Endothelial cell of hepatic sinusoid (primary cell): Measurements from ENCODE around the gene ERC2.

Experiments used
- in situ Hi-C: cut with HindIII; loops from 2 replicates; pipeline ENCODE4 v1.10.0; 2017; ENCODE audit warnings: low sequenced_read_pairs

Gene ERC2

DNA sequence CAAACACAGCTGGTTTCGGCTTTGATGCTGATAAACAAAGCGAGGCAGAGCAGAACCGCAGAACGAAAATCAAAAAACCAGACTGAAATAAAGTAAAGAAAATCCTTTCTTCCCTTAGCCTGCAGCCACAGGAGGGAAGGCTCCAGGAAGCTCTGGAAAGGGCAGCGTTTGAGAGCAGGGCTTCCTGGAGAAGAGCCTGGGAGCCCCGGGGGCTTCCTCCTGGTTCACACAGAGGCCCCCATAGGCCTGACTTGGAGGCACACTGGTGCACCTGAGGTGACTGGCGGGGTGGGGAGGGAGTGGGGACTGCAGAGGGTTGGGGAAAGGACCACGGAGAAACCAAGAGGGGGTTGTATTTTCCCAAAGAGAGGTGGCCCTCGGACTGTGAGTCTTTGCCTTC, 882.4 kb downstream of the ERC2 start:
- in situ Hi-C loops: no loop called here

DNA sequence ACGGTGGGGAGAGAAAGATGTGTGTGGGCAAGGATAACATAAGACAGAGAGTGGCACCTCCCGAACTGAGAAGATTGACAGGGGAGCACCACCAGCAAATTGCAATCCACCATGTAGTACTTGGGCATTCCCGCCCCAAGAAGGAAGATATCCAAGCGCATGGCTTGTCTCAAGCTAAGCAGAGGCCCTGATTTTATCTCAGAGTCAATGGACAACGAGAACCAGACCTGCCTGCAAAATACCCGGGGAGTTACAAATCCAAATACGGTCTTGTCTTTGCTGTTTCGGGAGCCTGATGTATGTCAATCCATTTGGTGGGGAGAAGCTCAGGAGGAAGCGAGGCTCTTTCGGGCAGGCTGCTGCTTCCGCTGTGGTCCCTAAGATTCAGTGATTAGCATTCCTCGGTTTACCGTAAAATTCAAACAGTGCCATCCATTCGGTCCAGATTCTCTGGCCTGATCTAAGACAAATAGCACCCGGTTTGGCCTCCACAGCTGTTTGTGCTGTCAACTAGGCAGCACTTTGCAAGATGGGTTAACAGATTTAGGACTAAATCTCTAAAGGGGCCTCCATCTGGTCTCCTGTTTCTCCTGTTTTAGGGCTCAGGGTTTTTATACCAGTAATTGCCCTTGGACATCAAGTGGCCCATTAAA, 883.4 kb downstream of the ERC2 start:
- in situ Hi-C loops: loop anchor here (5.0 kb wide), 1 partner anchor 92 kb away; no protein-coding TSS in a partner anchor

DNA sequence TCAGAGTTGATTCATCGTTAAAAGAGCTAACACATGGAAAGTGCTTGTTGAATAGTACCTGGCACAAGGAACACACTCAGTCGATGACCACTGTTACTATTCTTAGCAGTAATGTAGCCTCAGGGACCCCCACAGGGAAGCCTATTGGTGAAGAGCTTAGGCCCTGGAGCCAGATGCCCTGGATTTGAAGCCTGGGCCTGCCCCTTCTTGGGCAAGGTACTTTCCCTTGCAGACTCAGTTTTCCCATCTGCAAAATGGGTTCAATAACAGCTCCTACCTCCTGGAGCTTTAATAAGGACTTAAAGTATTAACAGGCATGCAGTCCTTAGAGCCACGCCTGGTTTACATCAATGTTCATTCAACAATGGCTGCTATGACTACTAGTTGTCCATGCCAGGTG, 884.2 kb downstream of the ERC2 start:
- in situ Hi-C loops: loop anchor here (5.0 kb wide), 1 partner anchor 93 kb away; no protein-coding TSS in a partner anchor

DNA sequence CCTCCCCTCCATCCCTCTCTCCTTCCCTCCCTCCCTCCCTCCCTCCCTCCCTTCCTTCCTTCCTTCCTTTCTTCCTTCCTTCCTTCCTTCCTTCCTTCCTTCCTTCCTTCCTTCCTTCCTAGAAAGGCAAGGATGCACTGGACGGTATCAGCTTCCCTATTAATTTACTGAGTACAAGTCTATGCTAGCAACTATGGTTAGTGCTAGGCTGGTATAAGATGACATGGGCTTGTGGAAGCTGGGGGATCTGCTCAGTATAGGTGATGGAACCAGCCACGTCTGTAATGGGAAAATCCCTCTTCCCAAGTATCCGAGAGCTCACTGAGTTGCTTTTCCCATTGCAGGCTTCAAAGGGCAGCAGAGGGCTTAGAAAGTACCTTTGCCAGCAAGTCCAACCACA, 884.8 kb downstream of the ERC2 start:
- in situ Hi-C loops: loop anchor here (5.0 kb wide), 1 partner anchor 94 kb away; no protein-coding TSS in a partner anchor

DNA sequence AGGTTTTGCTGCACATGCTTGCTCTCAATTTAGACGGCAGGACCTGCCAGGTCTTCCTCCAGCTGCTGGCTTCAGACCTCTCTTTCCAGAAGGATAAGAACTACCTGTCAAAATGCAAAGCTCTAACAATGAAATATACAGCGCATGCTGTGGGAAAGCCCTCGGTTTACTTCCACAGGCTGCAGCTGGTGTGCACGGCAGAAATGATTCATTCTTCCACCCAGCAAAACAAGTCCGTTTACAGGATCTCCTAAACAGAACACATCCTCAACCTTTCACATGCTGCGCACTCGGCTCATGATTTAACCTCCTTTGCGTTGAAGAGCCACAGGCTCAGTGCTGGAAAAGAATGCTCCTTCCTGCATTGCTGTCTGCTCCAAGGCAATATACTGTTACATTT, 888.8 kb downstream of the ERC2 start:
- in situ Hi-C loops: no loop called here

DNA sequence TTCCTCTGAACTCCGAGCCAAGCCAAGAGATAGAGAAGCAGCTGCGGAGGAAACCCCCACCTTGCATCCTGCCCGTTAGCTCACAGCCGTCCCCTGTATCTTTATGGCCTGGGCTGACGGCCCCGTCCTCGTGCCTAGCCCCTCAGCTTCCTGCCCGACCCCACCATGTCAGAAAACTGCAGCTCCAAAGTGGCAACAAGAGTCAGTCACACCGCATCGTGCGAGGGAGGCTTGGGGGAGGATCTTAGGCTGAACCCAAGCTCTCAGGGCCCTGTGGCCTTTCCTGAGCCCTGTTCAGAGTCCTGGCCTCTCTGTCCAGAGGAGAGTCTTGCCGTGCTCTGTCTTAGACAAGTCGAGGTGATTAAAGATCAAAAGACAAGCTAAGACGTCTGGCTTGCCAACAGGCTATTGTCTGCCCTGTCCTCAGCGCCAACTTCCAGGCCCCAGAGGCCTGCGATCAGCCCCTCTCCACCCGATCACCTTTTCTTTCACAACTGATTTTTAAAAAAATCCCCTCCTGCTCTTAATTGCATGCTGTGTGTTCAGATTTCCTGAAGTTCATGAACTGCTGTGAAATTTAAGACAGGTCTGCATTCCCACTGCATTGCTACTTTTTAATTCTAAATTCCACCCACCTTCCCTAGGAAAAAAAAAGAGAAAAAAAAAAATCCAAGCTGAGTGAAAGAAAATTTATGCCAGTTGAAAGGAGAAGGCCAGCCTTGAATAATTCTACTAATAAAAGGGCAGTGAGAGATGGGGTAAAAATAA, 891.5 kb downstream of the ERC2 start:
- in situ Hi-C loops: no loop called here

DNA sequence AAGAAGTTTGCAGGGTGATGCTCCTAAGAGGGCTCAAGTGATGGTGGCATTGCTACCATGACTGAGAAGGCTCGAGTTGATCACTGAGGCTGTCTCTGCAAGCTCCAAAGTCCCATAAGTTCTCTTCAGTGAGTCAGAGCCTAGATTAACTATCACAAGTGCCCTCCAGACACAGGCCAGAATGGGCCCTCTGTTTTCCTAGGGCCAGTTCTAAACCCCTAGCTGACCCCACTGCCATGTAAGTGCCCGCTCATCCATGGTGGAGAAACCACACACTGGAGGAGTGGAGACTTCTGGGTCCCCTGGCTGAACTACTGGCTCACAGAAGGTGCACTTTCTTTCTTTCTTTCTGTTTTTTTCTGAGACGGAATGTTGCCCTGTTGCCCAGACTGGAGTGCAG, 893.6 kb downstream of the ERC2 start:
- in situ Hi-C loops: no loop called here

DNA sequence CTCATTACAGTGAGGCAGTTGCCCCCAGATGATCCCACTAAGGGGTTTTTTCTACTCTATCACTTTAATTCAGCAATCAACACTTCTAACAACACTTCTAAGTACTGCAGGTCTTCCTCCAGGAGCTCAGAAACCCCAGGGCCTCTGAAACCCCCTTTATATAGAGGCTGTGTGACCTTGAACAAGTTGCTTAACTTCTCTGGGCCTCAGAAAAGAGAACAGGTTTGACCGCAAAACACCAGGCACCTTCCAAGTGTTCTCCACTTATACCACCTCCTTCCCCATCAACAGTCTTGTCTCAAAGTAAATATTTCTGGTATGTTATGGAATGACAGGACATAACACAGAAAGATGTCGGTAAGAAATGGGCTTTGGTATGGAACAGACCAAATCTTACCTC, 895.5 kb downstream of the ERC2 start:
- in situ Hi-C loops: no loop called here

DNA sequence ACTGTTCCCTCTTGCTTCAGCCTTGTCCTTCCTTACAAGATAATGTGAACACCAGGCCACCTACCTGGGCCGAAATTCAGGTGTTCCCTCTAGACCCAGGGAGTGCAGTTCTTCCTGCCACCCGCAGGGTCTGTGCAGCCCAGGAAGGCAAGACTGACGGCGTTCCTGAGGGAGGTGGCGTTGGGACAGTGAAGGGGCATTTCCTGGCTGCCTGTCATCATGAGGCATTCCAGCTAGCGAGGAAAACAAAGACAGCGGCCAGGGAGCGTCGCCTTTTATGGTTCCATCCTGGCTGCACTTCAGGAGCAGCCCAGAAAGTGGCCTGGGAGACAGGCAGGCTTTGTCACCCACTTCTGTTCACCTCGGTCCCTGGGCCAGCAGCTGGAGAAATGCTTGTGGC, 896.4 kb downstream of the ERC2 start:
- in situ Hi-C loops: no loop called here

DNA sequence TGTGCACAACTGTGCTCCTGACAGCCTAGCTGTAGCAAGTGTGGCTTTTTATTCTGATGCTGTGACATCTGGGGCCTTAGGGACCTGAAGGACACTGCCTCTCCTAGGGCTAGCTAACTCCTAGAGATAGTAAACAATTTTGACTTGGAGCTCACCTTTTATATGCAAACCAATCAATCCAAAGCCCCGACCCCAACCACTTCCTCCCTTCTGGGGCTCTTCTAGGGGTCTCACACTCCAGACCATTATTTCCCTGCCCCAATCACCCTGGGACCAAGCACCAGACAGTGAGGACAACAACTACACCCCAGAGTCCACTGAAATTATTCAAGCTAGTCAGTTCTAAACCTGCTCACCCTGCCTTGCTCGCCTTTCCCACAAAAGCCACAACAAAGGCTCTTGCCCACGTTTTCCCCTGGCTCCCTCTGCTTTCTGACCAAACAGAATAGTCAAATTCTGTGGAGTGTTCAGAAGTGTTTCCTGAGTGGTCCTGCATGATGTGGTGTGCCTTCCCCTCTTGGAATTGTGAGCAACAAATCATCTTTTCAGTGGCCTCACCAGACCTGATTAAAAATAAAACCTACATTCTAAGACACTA, 897.0 kb downstream of the ERC2 start:
- in situ Hi-C loops: no loop called here

DNA sequence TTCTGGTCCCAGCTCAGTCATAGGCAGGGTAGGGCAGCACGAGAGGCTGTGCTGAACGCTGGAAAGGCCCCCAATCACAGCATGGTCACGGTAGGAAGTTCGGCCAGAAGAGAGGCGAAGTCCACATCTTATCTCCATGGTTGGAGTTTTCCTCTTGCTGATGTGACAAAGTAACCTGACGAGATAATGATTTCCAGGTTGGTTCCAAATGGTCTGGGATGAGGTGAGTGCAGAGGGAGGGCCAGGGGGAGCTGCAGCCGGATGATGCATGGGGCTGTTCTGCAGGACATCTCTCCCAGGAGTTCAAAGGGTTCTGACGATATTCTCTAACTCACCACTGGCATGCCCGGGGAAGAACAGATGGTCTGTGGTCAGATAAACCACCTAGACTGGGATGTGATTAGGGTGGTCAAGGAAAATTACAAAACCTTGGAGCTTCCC, 898.0 kb downstream of the ERC2 start:
- in situ Hi-C loops: no loop called here

DNA sequence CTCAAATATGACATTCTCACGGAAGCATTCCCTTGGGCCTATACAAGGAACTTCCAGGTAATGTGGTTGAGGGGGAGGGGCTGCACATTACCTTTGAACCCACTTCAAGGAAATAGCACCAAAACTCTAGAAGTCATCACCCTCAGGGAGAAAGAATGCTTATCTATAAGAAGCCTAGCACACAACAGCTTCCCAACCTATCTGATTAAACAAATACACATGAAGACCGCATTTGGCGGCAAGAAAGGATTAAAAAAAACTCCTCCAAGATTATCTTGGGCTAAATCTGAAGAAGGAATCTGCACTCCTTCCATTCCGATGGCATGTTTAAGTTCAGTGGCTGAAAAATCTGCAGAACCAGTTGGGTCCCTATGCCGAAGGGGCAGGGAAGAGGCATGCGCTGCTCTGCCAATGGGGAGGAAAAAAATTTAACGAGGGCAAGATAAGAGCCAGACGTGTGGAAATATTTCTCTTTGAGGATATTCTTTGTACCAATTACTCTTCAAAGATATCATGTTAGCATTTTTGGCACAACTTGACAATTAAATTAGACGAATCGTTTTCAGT, 899.2 kb downstream of the ERC2 start:
- in situ Hi-C loops: no loop called here

DNA sequence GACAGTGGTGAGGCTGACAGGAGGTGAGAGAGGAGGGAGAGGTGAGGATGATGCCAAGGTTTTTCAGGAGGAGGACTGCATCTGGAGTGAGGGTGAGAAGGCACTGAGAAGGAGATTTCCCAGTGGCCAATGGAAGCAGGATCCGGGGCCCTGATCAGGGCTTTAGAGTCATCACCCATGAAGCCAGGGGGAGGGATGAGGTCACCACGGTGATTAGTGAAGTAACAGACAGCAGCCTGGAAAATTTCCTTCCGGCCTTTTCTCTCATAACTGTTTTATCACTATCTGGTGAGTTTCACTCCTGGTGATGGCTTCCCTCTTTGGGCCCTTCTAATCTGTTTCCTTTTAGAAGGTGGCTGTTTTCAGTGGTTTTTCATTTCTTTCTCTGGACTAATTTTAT, 900.7 kb downstream of the ERC2 start:
- in situ Hi-C loops: no loop called here

DNA sequence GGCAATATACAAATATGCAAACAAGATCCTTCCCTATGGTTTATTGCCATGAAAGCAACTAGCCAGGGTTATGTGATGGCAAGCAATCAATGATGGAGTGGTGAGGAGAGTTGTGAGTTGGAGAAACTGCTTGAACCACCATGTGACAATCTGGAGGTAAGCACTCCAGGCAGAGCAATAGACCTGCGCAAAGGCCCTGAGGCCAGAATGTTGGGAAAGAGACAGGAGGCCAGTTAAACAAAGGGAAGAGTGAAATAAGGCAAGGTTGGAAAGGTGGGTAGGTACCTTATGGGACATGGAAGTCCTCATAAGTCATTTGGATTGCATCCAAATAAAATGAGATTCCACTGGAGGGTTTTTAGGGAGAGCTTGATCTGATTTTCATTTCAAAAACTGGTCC, 901.1 kb downstream of the ERC2 start:
- in situ Hi-C loops: no loop called here

DNA sequence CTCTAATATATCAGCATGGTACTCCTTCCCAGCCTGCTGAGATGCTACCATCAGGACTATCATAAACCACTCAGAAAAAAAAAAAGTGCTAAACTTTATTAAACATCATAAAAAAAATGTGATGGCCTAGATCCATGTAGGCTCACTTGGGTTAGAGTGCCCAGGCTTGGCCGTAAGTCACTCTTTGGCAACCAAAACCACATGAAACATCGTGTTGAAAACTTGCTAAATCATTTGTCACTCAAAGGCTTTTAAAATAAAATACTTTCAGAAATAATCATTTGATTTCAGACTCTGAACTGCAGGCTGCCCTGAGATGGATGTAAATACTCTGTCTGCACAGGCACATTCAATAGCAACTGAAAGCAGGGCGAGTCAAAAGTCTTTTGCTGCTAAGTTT, 902.7 kb downstream of the ERC2 start:
- in situ Hi-C loops: no loop called here

DNA sequence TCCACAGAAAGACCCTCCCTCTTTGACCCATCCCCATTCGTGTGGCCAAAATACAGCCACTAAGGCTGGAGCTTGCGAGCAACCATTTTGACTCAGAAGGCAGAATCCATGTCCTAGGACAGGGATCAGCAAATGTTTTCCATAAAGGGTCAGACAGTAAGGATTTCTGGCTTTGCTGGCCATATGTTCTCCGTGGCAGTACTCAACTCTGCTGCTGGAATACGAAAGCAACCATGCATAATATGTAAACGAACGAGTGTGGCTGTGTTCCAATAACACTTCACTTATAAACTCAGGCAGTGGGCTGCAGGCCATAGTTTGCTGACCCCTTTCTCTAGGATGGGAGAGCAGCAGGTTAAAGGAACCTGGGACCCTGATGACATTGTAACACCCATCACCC, 903.5 kb downstream of the ERC2 start:
- in situ Hi-C loops: no loop called here

DNA sequence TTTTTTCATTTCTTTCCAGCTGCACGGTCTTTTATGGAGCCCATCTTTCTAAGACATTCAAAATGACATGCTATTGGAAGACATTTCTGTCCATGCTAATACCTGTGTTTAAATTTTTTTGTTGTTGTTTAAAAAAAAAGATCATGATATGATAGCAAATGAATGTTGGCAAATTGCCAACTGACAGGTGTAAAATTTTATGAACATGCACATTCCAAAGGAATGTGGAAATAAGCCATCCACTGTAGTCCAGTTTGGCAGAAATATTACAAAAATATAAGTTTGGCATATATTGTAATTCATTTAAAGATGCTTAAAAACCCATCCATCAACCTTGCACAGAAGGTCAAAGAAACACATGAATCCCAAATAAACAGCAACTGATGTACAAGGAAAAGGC, 905.6 kb downstream of the ERC2 start:
- in situ Hi-C loops: no loop called here

DNA sequence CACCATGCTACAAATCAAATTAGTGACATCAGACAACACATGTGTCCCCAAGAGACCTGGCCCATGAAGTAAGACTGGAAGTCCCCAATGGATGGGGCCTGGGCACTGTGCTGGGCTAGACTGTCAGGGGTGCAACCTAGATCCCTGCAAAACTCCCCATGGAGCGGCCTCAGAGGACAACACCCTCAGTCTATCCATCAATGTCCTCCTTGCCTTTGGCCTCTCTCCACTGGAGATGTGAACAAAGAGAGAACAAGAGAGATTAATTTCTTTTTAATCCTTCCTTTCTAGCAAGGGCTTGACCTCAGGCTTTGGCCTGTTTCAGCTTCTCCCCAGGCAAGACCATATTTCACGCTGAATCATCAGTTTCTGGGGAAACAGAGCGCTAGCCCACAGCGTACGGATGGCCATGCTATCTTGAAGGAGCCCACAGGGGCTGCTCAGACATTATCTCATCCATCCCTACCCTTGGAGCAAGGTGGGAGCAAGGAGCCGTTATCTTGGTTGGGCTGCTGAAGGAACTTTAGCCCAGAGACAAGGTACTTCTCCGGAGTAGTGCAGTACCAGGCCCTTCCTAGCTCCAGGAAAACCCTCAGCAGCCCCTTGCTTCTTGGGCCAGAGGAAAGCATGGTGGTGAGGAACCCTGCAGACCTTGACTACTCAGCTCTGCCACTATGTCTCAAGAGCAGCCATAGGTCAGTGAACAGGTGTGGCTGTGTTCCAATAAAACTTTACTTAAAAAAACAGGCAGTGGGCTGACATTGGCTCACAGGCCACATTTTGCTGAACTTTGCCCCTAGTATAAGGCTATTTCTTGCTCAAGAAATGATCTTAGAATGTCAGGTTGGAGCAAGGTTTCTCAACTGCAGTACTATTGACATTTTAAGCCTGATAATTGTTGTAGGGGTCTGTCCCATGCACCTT, 908.5 kb downstream of the ERC2 start:
- in situ Hi-C loops: no loop called here

DNA sequence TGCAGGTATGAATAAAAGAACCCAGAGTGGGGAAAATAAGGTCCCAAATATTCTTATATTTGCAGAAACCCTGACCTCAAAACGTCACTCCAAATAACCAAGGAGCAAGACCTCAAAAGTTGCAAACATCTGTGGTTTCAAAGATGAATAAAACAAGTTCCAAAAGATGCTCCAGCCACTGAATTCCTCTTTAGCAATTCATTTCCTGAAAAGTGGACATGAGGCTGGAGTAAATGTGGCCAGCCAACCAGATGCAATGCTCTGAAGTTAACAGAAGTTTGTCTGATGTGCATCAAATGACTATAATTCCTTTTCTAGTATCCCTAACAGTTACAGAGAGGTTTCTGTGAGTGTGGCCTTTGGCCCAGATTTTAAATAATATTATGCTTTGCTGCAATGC, 910.0 kb downstream of the ERC2 start:
- in situ Hi-C loops: no loop called here

DNA sequence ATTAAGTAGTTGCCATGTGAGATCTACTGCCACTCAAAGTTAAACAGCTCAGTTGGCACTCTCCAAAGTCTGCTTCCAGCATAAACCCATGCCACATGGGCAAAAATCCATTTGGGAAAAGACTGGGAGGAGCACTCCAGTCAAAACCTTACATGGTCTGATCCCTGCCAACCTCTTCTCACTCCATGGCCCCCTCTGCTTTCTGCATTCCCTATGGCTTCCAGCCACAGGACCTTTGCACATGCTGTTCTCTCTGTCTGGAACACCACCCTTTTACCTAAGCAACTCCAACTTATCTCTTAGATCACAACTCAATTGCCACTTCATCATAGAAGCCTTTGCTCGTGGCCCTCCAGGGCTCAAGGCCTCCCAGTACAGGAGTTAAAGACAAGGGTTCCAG, 910.7 kb downstream of the ERC2 start:
- in situ Hi-C loops: no loop called here
